Fibroblast of villous mesenchyme (primary cell): ENCODE measurements around the gene ABCB10. TPM values are rescaled to one million over a fixed set of nuclear protein-coding genes. Genes with fewer than 3 reads are reported as not detected.
"Not testable (repeated sequence)": the region's sequence is repeated elsewhere in the genome, so short reads cannot be mapped to it uniquely, and the experiment has no call there.

Source experiments
- DNase-seq: peaks from one replicate; pipeline ENCODE4 v3.0.0-alpha.2; 2010; ENCODE audit warnings: low read depth
- H3K4me3 ChIP-seq: 2 replicates; pipeline ENCODE4 v1.5.1; 2011; ENCODE audit warnings: low read depth, mild to moderate bottlenecking, low read length
- CTCF ChIP-seq: IDR thresholded peaks from 2 replicates; pipeline ENCODE4 v1.5.1; 2012; ENCODE audit warnings: low read depth, mild to moderate bottlenecking, low read length; ENCODE audit not compliant: insufficient read depth
- total RNA-seq: library from RNA; depleted of rRNA; stranded (reverse); fragments of >200 nt; gene quantifications from 2 replicates; pipeline ENCODE4 v1.2.3, GENCODE V29; 2012

The ABCB10 gene
- total RNA-seq, 1 donor, result 18.1 TPM

- TF ChIP-seq CTCF, result no peak
These were observed 38.6 kb upstream of the ABCB10 start for GRCh38 chr1:229596925-229597699.

GRCh38 chr1:229595876-229596275 is 37.4 kb upstream of the ABCB10 start:
- not testable (repeated sequence) for DNase-seq, H3K4me3 ChIP-seq

More at GRCh38 chr1:229596925-229597699, 38.6 kb upstream of the ABCB10 start:
- no peak overlapping the region for H3K4me3 ChIP-seq
- peak; percentile 77 for DNase-seq

- no peak for TF ChIP-seq CTCF
- H3K4me3 ChIP-seq, result no peak overlapping the region
- DNase-seq, result no peak
These were observed 35.9 kb upstream of the ABCB10 start for GRCh38 chr1:229594227-229595008.

GRCh38 chr1:229593800-229594199 is 35.3 kb upstream of the ABCB10 start:
- no peak for TF ChIP-seq CTCF
- H3K4me3 ChIP-seq, result no peak overlapping the region
- no peak for DNase-seq

GRCh38 chr1:229590119-229590518 is 31.6 kb upstream of the ABCB10 start:
- TF ChIP-seq CTCF, result no peak
- no peak overlapping the region for H3K4me3 ChIP-seq
- no peak for DNase-seq

- no peak for DNase-seq
- no peak overlapping the region for H3K4me3 ChIP-seq
- TF ChIP-seq CTCF, result no peak
These were observed 26.8 kb upstream of the ABCB10 start for GRCh38 chr1:229585338-229585737.

GRCh38 chr1:229582715-229583114 is 24.2 kb upstream of the ABCB10 start:
- no peak for TF ChIP-seq CTCF
- no peak overlapping the region for H3K4me3 ChIP-seq
- no peak for DNase-seq
